GM13977 (cell line): ENCODE measurements around the gene DFFA.
A peak's percentile ranks its signal among the peaks of the same experiment; 100 is the strongest.

Experiments
- DNase-seq: peaks from one replicate; pipeline ENCODE4 v3.0.0; 2012; ENCODE audit warnings: low spot score
- in situ Hi-C: fragments of 300-500 bp; cut with MboI; formaldehyde crosslinking; loops from one replicate; pipeline ENCODE4 v1.12.0; 2022; ENCODE audit warnings: low sequenced_read_pairs, low pct_unique_long_range_greater_than_20kb, mixed read lengths, inconsistent platforms; ENCODE audit not compliant: unreplicated experiment
- TF ChIP-seq, protein P1 (sequence below): IDR thresholded peaks from 2 replicates; pipeline ENCODE4 v1.5.1; 2012; ENCODE audit warnings: mild to moderate bottlenecking, control low read depth; ENCODE audit not compliant: insufficient read depth; ENCODE audit errors: extremely low read depth, missing control alignments

Gene DFFA

GRCh38 chr1:10494754-10495474, 22.6 kb upstream of the DFFA start:
- TF ChIP-seq, protein P1, sequence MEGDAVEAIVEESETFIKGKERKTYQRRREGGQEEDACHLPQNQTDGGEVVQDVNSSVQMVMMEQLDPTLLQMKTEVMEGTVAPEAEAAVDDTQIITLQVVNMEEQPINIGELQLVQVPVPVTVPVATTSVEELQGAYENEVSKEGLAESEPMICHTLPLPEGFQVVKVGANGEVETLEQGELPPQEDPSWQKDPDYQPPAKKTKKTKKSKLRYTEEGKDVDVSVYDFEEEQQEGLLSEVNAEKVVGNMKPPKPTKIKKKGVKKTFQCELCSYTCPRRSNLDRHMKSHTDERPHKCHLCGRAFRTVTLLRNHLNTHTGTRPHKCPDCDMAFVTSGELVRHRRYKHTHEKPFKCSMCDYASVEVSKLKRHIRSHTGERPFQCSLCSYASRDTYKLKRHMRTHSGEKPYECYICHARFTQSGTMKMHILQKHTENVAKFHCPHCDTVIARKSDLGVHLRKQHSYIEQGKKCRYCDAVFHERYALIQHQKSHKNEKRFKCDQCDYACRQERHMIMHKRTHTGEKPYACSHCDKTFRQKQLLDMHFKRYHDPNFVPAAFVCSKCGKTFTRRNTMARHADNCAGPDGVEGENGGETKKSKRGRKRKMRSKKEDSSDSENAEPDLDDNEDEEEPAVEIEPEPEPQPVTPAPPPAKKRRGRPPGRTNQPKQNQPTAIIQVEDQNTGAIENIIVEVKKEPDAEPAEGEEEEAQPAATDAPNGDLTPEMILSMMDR, result peak; percentile 92
- DNase-seq, result peak; percentile 79
- in situ Hi-C loops, result no loop called here

- no peak for DNase-seq
- in situ Hi-C loops, result no loop called here
- TF ChIP-seq, protein P1, result no peak
These were observed 22.1 kb upstream of the DFFA start for GRCh38 chr1:10494418-10494753.

DNA sequence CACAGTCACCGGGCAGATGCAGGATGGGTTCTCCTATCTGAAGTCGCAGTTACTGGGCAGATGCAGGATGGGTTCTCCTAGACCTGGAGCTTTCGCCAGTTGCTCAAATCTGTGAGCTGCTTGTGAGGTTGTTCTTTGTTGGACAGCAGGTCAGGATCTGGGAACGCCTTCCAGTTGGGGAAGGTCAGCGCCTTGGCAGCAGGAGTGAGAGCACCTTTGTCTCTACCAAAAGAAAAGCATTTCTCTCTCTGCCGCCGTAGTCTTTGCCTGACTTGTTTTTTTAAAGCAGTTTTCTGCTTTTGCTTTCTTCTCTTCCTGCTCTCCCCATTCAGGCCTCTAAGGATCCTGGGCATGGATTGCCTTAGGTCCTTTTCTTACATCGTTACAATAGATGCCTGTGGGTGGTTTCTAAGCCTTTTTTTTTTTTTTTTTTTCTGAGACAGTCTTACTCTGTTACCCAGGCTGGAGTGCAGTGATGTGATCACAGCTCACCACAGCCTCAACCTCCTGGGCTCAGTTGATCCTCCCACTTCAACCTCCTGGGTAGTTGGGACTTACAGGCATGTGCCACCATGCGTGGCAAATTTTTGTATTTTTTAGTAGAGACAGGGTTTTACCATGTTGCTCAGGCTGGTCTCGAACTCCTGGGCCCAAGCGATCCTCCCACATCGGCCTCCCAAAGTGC, 18.1 kb upstream of the DFFA start:
- in situ Hi-C loops, result no loop called here
- DNase-seq, result no peak
- TF ChIP-seq, protein P1, result no peak

DNA sequence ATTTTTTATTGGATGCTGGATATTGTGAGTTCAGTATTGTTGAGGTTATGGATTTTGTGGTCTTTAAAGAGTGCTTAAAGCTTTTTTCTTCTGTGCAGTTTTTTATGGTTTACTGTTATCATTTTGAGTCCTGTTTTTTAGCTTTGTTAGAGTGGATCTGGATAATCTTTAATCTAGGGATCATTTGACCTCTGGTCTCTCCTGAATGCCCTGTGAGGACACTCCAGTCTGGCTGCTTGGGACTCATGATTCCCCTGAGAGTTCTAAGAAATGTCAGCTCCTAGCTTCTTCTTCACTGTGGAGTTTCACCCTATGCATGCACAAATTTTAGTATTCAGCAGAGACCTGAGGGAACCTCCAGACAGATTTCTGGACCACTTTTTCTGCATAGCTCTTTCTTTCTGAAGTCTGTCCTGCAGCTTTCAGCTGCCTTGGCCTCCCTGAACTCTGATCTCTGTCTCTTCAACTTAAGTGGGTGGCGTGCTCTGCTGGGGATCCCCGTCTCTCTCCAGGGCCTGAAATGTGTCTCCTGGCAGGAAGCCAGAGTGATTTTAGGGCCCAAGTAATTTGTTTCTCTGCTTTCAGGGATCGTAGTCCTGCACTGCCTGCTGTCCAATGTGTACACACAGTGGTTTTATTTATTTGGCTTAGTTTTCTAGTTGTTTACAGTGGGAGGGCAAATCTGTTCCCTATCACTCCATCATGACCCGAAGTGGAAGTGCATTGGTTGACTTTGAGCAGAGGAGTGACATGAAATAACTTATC, 17.1 kb upstream of the DFFA start:
- DNase-seq, result no peak
- TF ChIP-seq, protein P1, result no peak
- in situ Hi-C loops, result loop anchor here (10.0 kb wide), 1 partner anchor 55 kb away; the partner anchor contains the start of gene CENPS

GRCh38 chr1:10484521-10484920, 12.2 kb upstream of the DFFA start:
- TF ChIP-seq, protein P1, result no peak
- in situ Hi-C loops, result loop anchor here (10.0 kb wide), 1 partner anchor 50 kb away; the partner anchor contains the start of gene CENPS
- DNase-seq, result no peak

DNA sequence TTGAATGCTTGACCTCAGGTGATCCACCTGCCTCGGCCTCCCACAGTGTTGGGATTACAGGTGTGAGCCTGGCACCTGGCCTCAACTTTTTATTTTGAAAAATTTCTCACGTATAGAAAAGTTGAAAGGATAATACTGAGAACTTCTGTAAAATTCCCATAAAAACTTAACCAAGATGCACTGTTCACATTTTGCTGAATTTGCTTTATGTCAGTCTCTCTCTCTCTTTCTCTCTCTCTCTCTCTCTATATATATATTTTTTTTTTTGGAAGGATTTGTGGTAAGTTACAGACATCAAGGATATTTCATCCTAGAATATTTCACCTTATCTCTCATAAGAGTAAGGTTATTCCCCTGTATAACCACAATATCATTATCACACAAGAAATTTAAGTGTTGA, 8.3 kb upstream of the DFFA start:
- no peak for DNase-seq
- TF ChIP-seq, protein P1, result no peak
- in situ Hi-C loops, result loop anchor here (10.0 kb wide), 1 partner anchor 46 kb away; the partner anchor contains the start of gene CENPS
